TTC549 (cell line): ENCODE results near the gene SUGT1.
"Not testable (repeated sequence)": the region's sequence is repeated elsewhere in the genome, so short reads cannot be mapped to it uniquely, and the experiment has no call there.

Experiments used
- FAIRE-seq: peaks from 2 replicates; lab custom pipeline; 2012; peaks lifted over from hg19 to GRCh38; lab: Jason Lieb, UNC

The SUGT1 gene

DNA sequence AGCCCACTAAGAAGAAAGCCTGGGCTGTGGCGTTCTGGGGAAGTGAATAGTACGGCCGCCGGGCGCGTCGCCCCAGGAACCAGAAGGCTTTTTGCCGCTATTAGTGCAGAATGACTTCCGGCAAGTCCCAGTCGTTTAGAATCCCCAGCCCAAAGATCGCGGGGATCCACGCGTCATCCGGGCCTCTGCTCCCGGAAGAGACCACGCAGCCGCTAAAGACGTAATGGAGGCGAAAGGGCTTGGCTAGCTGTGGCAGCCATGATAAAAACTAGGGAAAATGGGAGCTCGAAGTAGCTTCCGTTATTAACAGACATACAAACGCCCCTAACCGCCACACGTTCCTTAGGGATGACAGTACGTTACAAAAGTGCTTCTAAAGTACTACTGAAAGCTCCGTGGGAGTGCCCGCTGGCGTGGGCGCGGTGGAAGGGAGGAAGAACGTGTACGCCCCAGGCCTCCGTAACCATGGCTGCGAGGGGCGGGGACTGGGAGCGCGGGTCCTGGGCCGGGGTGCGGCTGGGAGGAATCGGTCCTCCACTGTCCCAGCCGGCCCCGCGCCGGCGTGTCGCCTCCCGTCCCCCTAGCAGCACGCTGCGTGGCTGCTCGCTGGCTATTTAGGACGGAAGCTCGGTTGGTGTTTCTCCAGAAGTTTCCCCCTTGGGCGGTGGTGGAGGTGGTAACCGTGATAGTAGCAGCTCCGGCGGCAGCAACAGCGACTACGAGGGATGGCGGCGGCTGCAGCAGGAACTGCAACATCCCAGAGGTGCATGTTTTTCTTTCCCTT is at the start of gene SUGT1:
Gene SUGT1 (plus strand): TSS at position 641 of the 784 bp plus-strand sequence. CDS start 85 bp downstream, at position 726.
- peak; percentile 79 for FAIRE-seq

- not testable (repeated sequence) for FAIRE-seq
Observed at GRCh38 chr13:52603316-52603715, 49.3 kb upstream of the SUGT1 start.

- FAIRE-seq, result not testable (repeated sequence)
Observed at GRCh38 chr13:52606126-52606525, 46.5 kb upstream of the SUGT1 start.

- FAIRE-seq, result not testable (repeated sequence)
Observed at GRCh38 chr13:52606795-52607194, 45.8 kb upstream of the SUGT1 start.

DNA sequence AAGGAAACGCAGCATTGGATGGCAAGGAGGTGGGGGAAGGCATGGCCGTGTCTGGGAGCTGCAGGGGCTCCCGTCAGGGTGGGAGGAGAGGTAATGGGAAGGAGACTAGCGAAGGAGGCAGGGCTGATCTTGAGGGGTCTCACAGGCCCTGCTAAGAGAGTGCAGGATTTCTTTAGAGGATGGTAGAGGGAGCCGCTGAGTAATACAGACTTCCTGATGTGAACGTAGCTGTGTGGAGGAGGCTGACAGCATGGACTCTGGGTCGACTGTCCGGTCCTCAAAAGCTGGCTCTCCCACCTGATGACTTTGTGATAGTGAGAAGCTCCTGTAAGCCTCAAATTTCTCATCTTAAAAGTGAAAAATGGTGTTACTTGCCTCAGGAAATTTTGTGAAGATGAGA is 44.5 kb upstream of the SUGT1 start:
- FAIRE-seq, result not testable (repeated sequence)

DNA sequence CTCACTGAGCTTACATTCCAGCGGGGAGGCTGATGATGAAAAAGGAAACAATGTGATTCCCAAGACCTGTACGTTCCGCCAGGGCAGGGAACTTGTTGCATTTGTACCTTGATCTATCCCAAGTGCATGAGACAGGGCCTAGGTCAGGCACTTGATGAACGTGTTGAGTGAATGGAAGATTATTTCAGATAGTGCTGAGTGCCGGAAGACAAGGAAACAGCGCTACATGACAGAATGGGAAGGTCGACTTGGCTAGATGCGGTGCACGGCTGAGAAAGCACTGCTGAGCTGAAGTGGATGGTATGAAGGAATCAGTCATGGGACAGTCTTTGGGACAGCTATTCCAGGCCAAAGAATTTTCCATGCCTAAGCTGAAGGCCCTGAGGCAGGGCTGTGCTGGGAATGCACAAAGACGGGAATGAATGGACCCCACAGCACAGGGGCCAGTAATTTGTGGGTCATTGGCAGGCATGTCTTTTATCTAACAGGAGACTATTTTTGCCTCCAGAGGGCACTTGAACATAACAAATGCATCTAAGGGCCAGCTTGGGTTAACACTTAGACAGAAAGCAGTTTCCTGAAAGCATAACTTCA is 43.5 kb upstream of the SUGT1 start:
- peak; percentile 15 for FAIRE-seq

- not testable (repeated sequence) for FAIRE-seq
Observed at GRCh38 chr13:52610158-52610557, 42.5 kb upstream of the SUGT1 start.

DNA sequence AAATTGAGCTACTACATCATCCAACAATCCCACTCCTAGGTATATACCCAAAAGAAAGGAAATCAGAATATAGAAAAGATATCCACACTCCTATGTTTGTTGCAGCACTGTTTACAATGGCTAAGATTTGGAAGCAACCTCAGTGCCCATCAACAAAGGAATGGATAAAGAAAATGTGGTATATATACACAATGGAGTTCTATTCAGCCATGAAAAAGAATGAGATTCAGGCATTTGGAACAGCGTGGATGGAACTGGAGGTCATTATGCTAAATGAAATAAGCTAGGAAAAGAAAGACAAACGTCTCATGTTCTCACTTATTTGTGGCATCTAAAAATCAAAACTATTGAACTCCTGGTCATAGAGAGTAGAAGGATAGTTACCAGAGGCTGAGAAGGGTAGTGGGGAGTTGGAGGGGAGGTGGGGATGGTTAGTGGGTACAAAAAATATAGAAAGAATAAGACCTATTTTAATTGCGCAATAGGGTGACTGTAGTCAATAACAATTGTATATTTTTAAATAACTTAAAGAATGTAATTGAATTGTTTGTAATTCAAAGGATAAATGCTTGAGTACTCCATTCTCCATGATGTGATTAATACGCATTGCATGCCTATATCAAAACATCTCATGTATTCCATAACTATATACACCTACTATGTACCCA is 37.4 kb upstream of the SUGT1 start:
- no peak for FAIRE-seq

GRCh38 chr13:52615812-52616211 is 36.8 kb upstream of the SUGT1 start:
- no peak for FAIRE-seq

DNA sequence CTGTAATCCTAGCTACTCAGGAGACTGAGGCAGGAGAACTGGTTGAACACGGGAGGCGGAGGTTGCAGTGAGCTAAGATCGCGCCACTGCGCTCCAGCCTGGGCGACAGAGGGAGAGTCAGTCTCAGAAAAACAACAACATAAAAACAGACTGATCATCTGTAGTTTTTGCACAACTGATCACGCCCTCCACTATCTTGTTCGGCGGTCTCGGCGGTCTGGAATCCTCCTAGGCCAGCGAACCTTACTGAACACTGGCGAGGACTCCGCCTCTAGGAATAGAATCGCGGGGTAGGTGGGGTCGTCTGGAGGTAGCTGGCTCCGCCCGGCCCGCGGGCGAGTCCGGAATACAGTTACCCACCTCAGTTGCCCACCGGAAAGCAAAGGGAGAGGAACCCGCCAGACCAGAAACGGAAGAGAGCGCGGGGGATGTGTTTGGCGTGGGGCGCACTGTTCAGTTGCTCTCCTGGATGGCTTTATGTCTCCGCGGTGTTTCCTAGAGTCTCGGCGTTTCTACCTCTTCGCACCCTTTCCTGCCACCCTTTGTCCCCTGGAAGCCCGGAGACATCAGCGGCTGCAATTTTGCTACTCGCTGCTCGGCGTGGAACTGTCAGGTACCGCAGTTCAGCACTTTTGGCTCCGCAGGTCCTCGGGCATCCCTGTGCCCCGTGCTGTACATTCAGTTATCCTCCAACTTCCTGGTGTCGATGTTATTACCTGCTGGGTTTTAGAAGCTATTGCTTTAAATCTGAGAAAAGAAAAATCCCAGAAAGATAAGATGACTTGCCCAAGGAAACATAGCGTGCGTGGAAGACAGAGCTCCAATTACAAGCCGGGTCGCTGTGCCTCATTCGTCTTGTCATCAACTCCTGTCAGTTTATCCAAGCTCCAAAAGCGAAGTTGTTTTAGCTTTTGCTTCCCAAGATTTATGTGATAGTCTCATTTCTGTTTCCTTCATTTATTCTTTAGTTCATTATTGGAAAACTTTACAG is 35.3 kb upstream of the SUGT1 start:
- no peak for FAIRE-seq

DNA sequence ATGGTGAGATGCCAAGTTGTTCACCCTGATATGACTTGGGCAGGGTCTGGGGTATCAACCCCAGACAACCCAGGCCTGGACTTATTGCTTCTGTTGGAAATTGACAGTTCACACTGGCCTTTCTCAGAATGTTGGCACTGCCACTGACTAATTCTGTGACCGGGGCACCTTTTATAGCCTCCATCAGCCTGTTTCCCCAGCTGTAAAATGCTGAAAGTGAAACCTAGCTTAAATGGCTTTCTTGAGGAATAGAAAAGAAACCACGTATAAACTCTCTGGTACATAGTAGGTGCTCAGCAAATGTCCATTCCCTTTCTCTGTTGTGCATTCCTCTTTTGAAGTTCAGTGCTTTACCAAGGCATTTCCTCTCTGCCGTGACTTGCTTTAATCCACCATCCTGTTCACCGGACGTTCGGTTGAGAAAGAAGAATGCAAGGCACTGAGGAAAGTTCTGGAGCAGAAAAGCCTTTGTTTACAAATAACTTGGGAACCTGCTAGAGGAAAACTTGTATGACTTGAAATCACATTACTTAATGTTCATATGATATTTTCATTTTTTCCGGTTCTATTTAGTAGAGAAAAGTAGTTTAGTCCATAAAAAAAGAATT is 21.4 kb upstream of the SUGT1 start:
- FAIRE-seq, result not testable (repeated sequence)

DNA sequence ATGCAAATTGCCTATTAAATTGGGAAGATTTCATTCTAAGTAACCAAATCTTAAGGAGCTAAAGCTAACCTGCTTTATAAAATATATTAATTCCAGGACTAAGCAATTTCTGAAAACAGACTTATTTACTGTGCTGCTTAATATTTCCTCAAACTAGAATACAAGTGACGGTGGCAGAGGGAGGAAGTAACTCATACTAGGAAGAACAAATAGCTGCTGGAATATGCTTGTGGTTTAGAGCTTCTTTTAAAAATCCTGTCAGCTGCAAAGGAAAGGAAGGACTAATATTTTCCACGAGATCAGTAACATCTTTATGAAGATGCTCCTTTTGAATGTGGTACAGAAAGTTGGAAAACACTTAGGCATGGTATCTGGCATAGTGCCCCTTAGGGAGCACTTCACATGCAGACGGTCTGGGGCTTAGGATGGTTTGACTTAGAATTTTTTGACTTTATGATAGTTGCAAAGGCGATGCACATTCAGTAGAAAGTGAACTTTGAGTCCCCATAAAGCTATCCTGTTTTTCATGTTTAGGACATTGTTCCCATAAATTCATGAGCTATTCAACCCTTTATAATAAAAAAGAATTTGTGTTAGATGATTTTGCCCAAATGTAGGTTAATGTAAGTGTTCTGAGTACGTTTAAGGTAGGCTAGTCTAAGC is 13.8 kb upstream of the SUGT1 start:
- FAIRE-seq, result no peak

DNA sequence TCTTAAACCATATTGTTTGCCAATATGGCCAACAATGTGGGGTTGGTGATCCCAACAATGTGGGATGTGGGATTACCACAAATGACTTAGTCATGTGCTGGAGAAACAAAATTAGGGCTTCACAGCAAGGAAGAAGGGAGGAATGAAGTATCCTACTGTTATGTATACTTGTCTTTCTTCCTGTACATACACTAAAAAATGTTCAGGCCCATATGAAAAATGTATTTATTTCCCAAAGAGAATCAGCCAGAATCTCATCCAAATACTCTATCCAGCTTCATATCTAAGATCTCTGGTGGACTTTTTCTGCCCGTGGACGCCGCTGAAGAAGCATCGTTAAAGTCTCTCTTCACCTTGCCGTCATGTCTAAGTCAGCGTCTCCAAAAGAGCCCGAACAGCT is 10.5 kb upstream of the SUGT1 start, which contains the start of gene HNRNPA1L2:
Gene HNRNPA1L2 (plus strand): TSS at position 301 of the 400 bp plus-strand sequence. CDS start 62 bp downstream, at position 363.
- FAIRE-seq, result no peak

DNA sequence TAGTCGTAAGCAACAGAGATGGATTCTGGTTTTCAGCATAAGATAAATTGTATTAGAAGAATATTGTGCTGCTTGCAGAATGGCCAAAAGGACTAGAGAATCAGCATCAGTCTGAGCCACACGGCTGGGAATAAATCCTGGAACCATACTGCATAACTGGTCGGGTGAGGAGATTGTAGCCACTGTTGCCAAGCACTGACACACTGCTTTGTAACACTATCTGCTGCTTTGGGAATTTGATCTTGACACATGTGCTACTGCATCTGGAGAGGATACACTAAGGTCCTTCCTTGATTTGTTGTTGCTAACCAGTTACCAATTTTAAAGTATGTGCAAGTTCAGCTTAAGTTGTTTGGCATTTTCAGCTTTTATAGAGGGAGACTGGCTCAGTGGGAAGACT is 8.5 kb upstream of the SUGT1 start:
- no peak for FAIRE-seq

DNA sequence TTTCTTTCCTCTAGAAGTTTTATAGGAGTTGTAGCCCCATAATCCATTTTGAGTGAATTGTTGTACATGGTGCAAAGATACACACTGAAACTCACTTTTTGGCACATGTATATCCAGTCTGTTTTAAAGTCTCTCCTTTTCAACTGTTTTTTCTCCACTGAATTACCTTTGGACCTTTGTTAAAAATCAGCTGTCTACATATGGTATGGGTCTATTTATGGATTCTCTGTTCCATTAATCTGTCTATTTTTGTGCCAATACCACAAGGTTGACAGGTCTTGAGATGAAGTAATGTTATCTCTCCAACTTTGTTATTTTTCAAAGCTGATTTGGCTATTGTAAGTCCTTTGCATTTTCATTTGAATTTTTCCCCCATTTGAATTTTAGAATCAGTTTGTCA is 5.7 kb upstream of the SUGT1 start:
- FAIRE-seq, result no peak

GRCh38 chr13:52650731-52651130 is 1.9 kb upstream of the SUGT1 start:
- no peak for FAIRE-seq

- no peak for FAIRE-seq
Observed at GRCh38 chr13:52651897-52652195, 790 bp upstream of the SUGT1 start.

DNA sequence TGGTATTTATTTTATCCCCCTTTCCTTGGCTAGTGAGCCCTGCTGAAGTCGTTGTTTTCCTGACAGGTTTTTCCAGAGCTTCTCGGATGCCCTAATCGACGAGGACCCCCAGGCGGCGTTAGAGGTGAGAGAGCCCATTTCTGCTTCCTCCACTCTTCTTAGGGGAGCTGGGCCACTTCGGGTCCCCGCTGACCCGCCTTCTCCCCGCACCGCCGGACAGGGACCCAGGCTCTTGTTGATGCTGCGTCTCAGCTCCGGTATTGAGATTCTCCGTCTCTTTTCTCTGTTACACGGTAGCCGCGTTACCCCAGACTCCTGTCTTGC is 306 bp downstream of the SUGT1 start:
- FAIRE-seq, result no peak

GRCh38 chr13:52659340-52659739 is 6.7 kb downstream of the SUGT1 start:
- no peak for FAIRE-seq

GRCh38 chr13:52664272-52664671 is 11.6 kb downstream of the SUGT1 start:
- FAIRE-seq, result no peak

DNA sequence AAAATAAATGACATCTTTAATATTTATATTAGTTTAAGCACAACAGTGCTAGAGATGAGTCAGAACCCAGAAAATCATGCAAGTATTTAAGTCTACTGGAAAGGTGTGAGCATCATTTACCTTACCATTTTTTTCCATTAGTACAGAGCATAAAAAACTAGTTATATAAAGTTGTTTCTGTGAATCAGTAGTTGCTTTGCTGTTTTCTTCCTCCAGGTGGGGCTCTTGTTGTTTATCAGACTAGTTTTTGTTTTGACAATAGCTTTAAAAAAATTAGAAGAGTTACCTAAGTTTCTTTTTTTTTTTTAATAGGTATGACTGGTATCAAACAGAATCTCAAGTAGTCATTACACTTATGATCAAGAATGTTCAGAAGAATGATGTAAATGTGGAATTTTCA is 12.7 kb downstream of the SUGT1 start:
- peak; percentile 71 for FAIRE-seq
